Naive thymus-derived CD4-positive, alpha-beta T cell (primary cell): ENCODE results near the gene COG4. TPM values are rescaled to one million over a fixed set of nuclear protein-coding genes. Genes with fewer than 3 reads are reported as not detected.
A peak's percentile ranks its signal among the peaks of the same experiment; 100 is the strongest.

Source experiments
- ATAC-seq: fragments of 150-1000 bp; cut with Tn5 transposase; 2 replicates; pipeline ENCODE4 v1.10.0; 2021; ENCODE audit warnings: mild to moderate bottlenecking, moderate library complexity
- CTCF ChIA-PET: fragments of 350-600 bp; sonication (Branson Sonifier 250); formaldehyde crosslinking; loops from one replicate; lab custom pipeline; 2021; ENCODE audit warnings: antibody characterized with exemption; lab: Charles Lee
- POLR2A ChIA-PET: fragments of 350-600 bp; sonication (Branson Sonifier 250); formaldehyde crosslinking; loops from one replicate; lab custom pipeline; 2021; ENCODE audit warnings: antibody characterized with exemption, inconsistent platforms; lab: Charles Lee
- DNase-seq, 9 donors: peaks; one replicate each; pipeline versions ENCODE4 v3.0.0 to v3.0.0-alpha.2; 2020 to 2022; ENCODE audit warnings: mixed read lengths in 1 of 9
- H3K27ac ChIP-seq: one replicate; pipeline ENCODE4 v1.7.0; 2013; ENCODE audit warnings: mild to moderate bottlenecking, low read depth, low read length, moderate library complexity
- H3K27me3 ChIP-seq, 2 donors: one replicate each; pipeline ENCODE4 v1.7.0; 2013; ENCODE audit warnings: low read length in 2 of 2, mild to moderate bottlenecking in 2 of 2, moderate library complexity in 2 of 2; ENCODE audit not compliant: control insufficient read depth in 2 of 2, insufficient read depth in 2 of 2
- H3K36me3 ChIP-seq, 3 experiments: 1 replicate in 2 of 3; 2 replicates in 1 of 3; pipeline ENCODE4 v1.7.0; 2013; ENCODE audit warnings: low read length in 3 of 3, mild to moderate bottlenecking in 3 of 3, moderate library complexity in 1 of 3; ENCODE audit not compliant: insufficient read depth in 3 of 3, control insufficient read depth in 2 of 3
- H3K4me1 ChIP-seq, 2 donors: one replicate each; pipeline ENCODE4 v1.7.0; 2013; ENCODE audit warnings: low read length in 2 of 2, mild to moderate bottlenecking in 2 of 2, moderate library complexity in 1 of 2; ENCODE audit not compliant: control insufficient read depth in 2 of 2, insufficient read depth in 2 of 2
- H3K4me3 ChIP-seq: 2 replicates; pipeline ENCODE4 v1.7.0; 2013; ENCODE audit warnings: mild to moderate bottlenecking, low read length
- H3K9me3 ChIP-seq, 3 experiments: 1 replicate in 2 of 3; 2 replicates in 1 of 3; pipeline ENCODE4 v1.7.0; 2013; ENCODE audit warnings: low read length in 3 of 3; ENCODE audit not compliant: control insufficient read depth in 2 of 3
- H3K27ac Mint-ChIP-seq, 9 donors: one replicate each; pipeline ENCODE4 v1.8.0; 2020 to 2022; ENCODE audit warnings: mixed read lengths in 9 of 9, mild to moderate bottlenecking in 8 of 9, moderate library complexity in 5 of 9, inconsistent platforms in 2 of 9
- H3K27me3 Mint-ChIP-seq, 5 donors: one replicate each; pipeline ENCODE4 v1.8.0; 2021 to 2022; ENCODE audit warnings: mixed read lengths in 5 of 5, mild to moderate bottlenecking in 1 of 5
- H3K36me3 Mint-ChIP-seq, 5 donors: one replicate each; pipeline ENCODE4 v1.8.0; 2020 to 2022; ENCODE audit warnings: mixed read lengths in 5 of 5, mild to moderate bottlenecking in 3 of 5, inconsistent platforms in 1 of 5
- H3K4me1 Mint-ChIP-seq, 7 donors: one replicate each; pipeline ENCODE4 v1.8.0; 2020 to 2022; ENCODE audit warnings: mixed read lengths in 7 of 7, mild to moderate bottlenecking in 3 of 7, inconsistent platforms in 1 of 7
- H3K4me3 Mint-ChIP-seq, 10 donors: one replicate each; pipeline ENCODE4 v1.8.0; 2020 to 2022; ENCODE audit warnings: mild to moderate bottlenecking in 10 of 10, mixed read lengths in 10 of 10, moderate library complexity in 6 of 10, inconsistent platforms in 2 of 10
- H3K9me3 Mint-ChIP-seq, 11 donors: one replicate each; pipeline ENCODE4 v1.8.0; 2020 to 2022; ENCODE audit warnings: mixed read lengths in 11 of 11, mild to moderate bottlenecking in 4 of 11, inconsistent platforms in 1 of 11, moderate library complexity in 1 of 11
- intact Hi-C, 2 donors: fragments of 100-400 bp; cut with micrococcal nuclease; formaldehyde crosslinking; loops; one replicate each; pipeline ENCODE4 v1.15.1; 2023
- polyA plus RNA-seq, 2 donors: library from polyadenylated mRNA; unstranded; fragments of 300-500 nt; fragmentation: Illumina TruSeq; gene quantifications; one replicate each; pipeline ENCODE4 v1.2.3, GENCODE V29; 2021
- total RNA-seq, 6 experiments: library from RNA in 5 of 6; stranded (reverse) in 5 of 6; gene quantifications; 1 replicate in 5 of 6; 2 replicates in 1 of 6; pipeline ENCODE4 v1.2.3 and lab custom pipeline; 2021 to 2026

The COG4 gene
- total and polyA plus RNA-seq, 7 experiments from 2014 or later, result 38.3 to 68.6 (median 50.5) TPM

DNA sequence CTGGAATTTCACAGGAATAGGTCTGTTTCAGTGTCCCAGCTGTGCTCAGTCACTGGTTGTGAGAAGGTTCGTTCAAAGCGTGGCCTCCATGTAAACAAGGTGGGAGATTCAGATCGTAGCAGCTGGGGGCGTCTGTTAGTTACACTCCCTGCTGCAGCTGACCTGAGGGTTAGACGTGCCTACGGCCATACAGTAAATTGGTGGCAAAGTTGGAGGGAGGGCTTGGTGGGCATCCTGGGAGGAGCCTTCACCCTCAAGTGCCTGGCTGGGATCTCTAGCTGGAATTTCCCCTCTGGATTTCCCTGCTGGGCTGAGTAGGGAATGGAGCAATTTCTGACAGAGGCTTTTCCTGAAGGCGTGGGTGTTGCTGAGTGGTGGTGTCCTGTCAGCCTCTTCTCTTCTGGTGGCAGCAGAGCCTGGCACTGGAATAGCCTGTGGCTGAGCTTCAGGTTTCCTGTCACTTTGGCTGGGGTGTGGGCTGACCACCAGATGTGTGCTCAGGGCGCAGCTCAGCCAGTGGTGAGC is 62.6 kb downstream of the COG4 start:
- Histone ChIP-seq H3K27ac (no peak overlapping the region), H3K36me3 (peaks cover 0 to 33% (median 0%) of the 10 kb centered on the region in 3 experiments), H3K4me3 (no peak overlapping the region), H3K27me3 (no peaks in the 10 kb centered on the region), H3K4me1 (no peaks in the 10 kb centered on the region), H3K9me3 (no peaks in the 10 kb centered on the region)
- intact Hi-C loops, result no loop called here
- ChIA-PET POLR2A (no interaction called here), CTCF (no interaction called here)
- ATAC-seq, result no peak
- Mint-ChIP-seq H3K4me3 (no peak overlapping the region), H3K27me3 (no peaks in the 10 kb centered on the region), H3K4me1 (peaks cover 0 to 18% (median 11%) of the 10 kb centered on the region in 7 donors), H3K36me3 (peaks cover 0 to 8% (median 1%) of the 10 kb centered on the region in 5 donors), H3K27ac (no peak overlapping the region), H3K9me3 (no peaks in the 10 kb centered on the region)
- no peak for DNase-seq

- peaks cover 8 to 12% of the 10 kb centered on the region in 2 donors for H3K4me1 ChIP-seq
- peaks cover 0 to 3% (median 0%) of the 10 kb centered on the region in 5 donors for H3K36me3 Mint-ChIP-seq
- H3K27ac ChIP-seq, result no peak overlapping the region
- peak overlapping the region in 2 of 9 donors; percentile 14 to 42 for H3K27ac Mint-ChIP-seq
- no peak overlapping the region for H3K4me3 ChIP-seq
- no peaks in the 10 kb centered on the region for H3K9me3 Mint-ChIP-seq
- H3K27me3 ChIP-seq, result no peaks in the 10 kb centered on the region
- DNase-seq (no peak), ATAC-seq (no peak)
- no peaks in the 10 kb centered on the region for H3K27me3 Mint-ChIP-seq
- ChIA-PET POLR2A (no interaction called here), CTCF (no interaction called here)
- H3K36me3 ChIP-seq, result peaks cover 0 to 20% (median 0%) of the 10 kb centered on the region in 3 experiments
- H3K9me3 ChIP-seq, result no peaks in the 10 kb centered on the region
- intact Hi-C loops, result no loop called here
- peaks cover 6 to 39% (median 29%) of the 10 kb centered on the region in 7 donors for H3K4me1 Mint-ChIP-seq
- H3K4me3 Mint-ChIP-seq, result peak overlapping the region in 2 of 10 donors; percentile 38 to 59
These were observed 65.7 kb downstream of the COG4 start for GRCh38 chr16:70457446-70458166.

DNA sequence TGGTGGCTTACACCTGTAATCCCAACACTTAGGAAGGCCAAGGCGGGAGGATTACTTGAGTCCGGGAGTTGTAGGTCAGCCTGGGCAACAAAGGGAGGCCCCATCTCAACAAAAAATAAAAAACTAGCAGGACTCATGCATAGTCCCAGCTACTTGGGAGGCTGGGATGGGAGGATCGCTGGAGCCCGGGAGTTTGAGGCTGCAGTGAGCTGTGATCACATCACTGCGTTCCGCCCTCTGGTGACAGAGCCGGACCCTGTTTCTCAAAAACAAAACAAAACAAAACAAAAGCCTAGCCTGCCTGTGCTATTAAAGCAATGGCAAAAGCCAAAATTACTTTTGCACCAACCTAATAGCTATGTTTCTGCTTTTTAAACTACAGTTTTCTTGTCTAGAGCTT is 67.4 kb downstream of the COG4 start:
- Mint-ChIP-seq H3K27me3 (no peaks in the 10 kb centered on the region), H3K27ac (peak overlapping the region in 4 of 9 donors; percentile 5 to 62 (median 36)), H3K36me3 (no peaks in the 10 kb centered on the region), H3K4me1 (peaks cover 6 to 40% (median 31%) of the 10 kb centered on the region in 7 donors), H3K4me3 (peak overlapping the region; percentile 12 to 95 (median 93)), H3K9me3 (no peaks in the 10 kb centered on the region)
- H3K4me3 ChIP-seq, result no peak overlapping the region
- H3K36me3 ChIP-seq, result peaks cover 0 to 9% (median 0%) of the 10 kb centered on the region in 3 experiments
- peaks cover 8 to 12% of the 10 kb centered on the region in 2 donors for H3K4me1 ChIP-seq
- ATAC-seq, result no peak
- no peak for DNase-seq
- no peaks in the 10 kb centered on the region for H3K27me3 ChIP-seq
- H3K27ac ChIP-seq, result no peak overlapping the region
- no peaks in the 10 kb centered on the region for H3K9me3 ChIP-seq
- POLR2A ChIA-PET, result interaction anchor here (1.0 to 1.4 kb wide), 2 partner anchors 75 to 76 kb away, joined by 3 to 5 read pairs; no protein-coding TSS in a partner anchor
- CTCF ChIA-PET, result interaction anchor here (0.5 to 1.1 kb wide), 4 partner anchors 24 to 96 kb away, joined by 3 to 4 read pairs (median 3); no protein-coding TSS in a partner anchor
- intact Hi-C loops, result loop anchor here (1.0 to 2.0 kb wide), 4 partner anchors 17 to 109 kb away; partner anchors contain the start of genes COG4 (in 2 of the 2), SF3B3 (in 2 of the 2) and ST3GAL2 (in 1 of the 2)

DNA sequence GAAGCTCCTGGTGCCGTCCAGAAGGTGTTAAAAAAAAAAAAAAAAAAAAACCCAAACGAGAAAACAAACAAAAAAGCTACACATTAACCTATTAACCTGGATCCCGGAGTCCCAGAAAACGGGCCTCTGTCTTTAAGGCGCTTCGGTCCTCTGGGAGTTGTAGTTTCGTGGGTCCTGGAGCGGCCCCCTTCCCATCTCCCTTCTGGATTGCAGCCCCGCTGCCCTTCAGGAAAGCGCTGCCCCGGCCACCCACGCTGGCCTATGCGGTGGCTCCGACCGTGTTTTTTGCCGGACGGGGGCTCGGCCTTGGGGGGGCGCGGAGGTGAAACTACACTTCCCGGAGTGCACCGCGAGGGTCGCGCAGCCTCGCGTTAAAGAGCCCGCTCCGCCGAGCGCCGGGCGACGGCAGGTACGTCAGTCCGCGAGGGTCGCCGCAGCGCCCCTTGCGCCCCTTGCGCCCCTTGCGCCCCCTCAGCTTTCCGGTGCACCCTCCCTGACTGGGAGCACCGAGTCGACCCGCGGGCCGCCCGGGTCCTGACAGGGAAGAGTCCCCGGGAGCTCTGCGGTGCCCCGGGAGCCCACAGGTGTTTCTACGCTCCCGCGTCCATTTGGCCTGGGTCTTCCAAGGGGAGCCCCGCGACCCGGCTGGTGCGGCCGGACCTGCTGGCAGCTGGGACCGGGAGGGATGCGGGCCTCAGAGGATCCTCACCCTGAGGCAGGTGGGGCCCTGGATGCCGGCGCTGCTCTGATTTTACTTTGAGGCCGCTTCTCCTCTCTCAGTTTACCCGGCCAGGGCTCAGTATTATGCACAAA is 68.9 kb downstream of the COG4 start, which contains the start of gene FCSK:
FCSK (plus strand) TSS at position 374 of the 813 bp plus-strand sequence. CDS start 8,596 bp downstream, outside the sequence.
- H3K4me1 Mint-ChIP-seq, result peaks cover 6 to 45% (median 37%) of the 10 kb centered on the region in 7 donors
- H3K9me3 Mint-ChIP-seq, result no peaks in the 10 kb centered on the region
- DNase-seq, result peak; percentile 63 to 88 (median 84)
- H3K27me3 ChIP-seq, result no peaks in the 10 kb centered on the region
- H3K36me3 ChIP-seq, result peaks cover 0 to 9% (median 0%) of the 10 kb centered on the region in 3 experiments
- ChIA-PET POLR2A (interaction anchor here (0.6 to 3.4 kb wide), 16 partner anchors 9 to 165 kb away, joined by 3 to 30 read pairs (median 4); partner anchors contain the start of genes AARS1 and ST3GAL2), CTCF (interaction anchor here (0.8 to 1.6 kb wide), 5 partner anchors 8 to 74 kb away, joined by 4 to 7 read pairs (median 5); no protein-coding TSS in a partner anchor)
- intact Hi-C loops, result loop anchor here (1.0 to 5.0 kb wide), 9 partner anchors 15 to 348 kb away; partner anchors contain the start of genes COG4 (in 2 of the 2), SF3B3 (in 2 of the 2), ST3GAL2 (in 2 of the 2) and DDX19A (in 1 of the 2)
- H3K4me3 Mint-ChIP-seq, result peak within 1 kb of the TSS; percentile 90 to 95 (median 93)
- H3K27me3 Mint-ChIP-seq, result peaks cover 0 to 3% (median 0%) of the 10 kb centered on the region in 5 donors
- peak; percentile 94 for ATAC-seq
- peak within 1 kb of the TSS; percentile 81 to 95 (median 89) for H3K27ac Mint-ChIP-seq
- peaks cover 8 to 12% of the 10 kb centered on the region in 2 donors for H3K4me1 ChIP-seq
- H3K36me3 Mint-ChIP-seq, result peaks cover 0 to under 1% (median 0%) of the 10 kb centered on the region in 5 donors
- peak within 1 kb of the TSS; percentile 82 for H3K4me3 ChIP-seq
- H3K27ac ChIP-seq, result peak within 1 kb of the TSS; percentile 99
- H3K9me3 ChIP-seq, result no peaks in the 10 kb centered on the region

GRCh38 chr16:70453892-70454221 is 69.5 kb downstream of the COG4 start:
- DNase-seq, result no peak
- POLR2A ChIA-PET, result interaction anchor here (0.6 to 3.4 kb wide), 14 partner anchors 10 to 165 kb away, joined by 3 to 30 read pairs (median 4); partner anchors contain the start of genes AARS1 and ST3GAL2
- Mint-ChIP-seq H3K27ac (peak overlapping the region; percentile 79 to 95 (median 87)), H3K27me3 (peaks cover 0 to 3% (median 0%) of the 10 kb centered on the region in 5 donors), H3K9me3 (no peaks in the 10 kb centered on the region), H3K4me3 (peak overlapping the region; percentile 90 to 95 (median 93)), H3K4me1 (peaks cover 6 to 47% (median 37%) of the 10 kb centered on the region in 7 donors), H3K36me3 (peaks cover 0 to 4% (median 0%) of the 10 kb centered on the region in 5 donors)
- peaks cover 0 to 9% (median 0%) of the 10 kb centered on the region in 3 experiments for H3K36me3 ChIP-seq
- H3K4me1 ChIP-seq, result peaks cover 8 to 12% of the 10 kb centered on the region in 2 donors
- no peaks in the 10 kb centered on the region for H3K27me3 ChIP-seq
- ATAC-seq, result no peak
- peak overlapping the region; percentile 82 for H3K4me3 ChIP-seq
- intact Hi-C loops, result loop anchor here (1.0 to 5.0 kb wide), 9 partner anchors 15 to 348 kb away; partner anchors contain the start of genes COG4 (in 2 of the 2), SF3B3 (in 2 of the 2), ST3GAL2 (in 2 of the 2) and DDX19A (in 1 of the 2)
- peak overlapping the region; percentile 99 for H3K27ac ChIP-seq
- H3K9me3 ChIP-seq, result no peaks in the 10 kb centered on the region
- CTCF ChIA-PET, result interaction anchor here (0.8 to 1.6 kb wide), 5 partner anchors 8 to 74 kb away, joined by 4 to 7 read pairs (median 5); no protein-coding TSS in a partner anchor
